ENCODE results near the gene MOXD1.

Gene MOXD1

GRCh38 chr6:132423839-132424238 is 22.6 kb upstream of the MOXD1 start:
- no peak overlapping the region for H3K9ac ChIP-seq (ENCODE audit: insufficient read length, low read depth)
- no peaks in the 10 kb centered on the region for H3K9me3 ChIP-seq (ENCODE audit: insufficient read depth, low read length)
- no peaks in the 10 kb centered on the region for H3K27me3 ChIP-seq (ENCODE audit: insufficient read depth, insufficient read length)
- no peak for DNase-seq (ENCODE audit: low read depth, low spot score)
- H3K4me1 ChIP-seq (ENCODE audit: insufficient read depth, insufficient read length): no peaks in the 10 kb centered on the region
- H3K36me3 ChIP-seq (ENCODE audit: insufficient read depth, insufficient read length, low read length): no peaks in the 10 kb centered on the region
- TF ChIP-seq SUZ12 (IDR thresholded peaks at IDR 0.05; ENCODE audit: extremely low read depth, insufficient read depth, insufficient read length) (no peak), ZNF274 (IDR thresholded peaks at IDR 0.05; ENCODE audit: low read depth, low read length) (no peak), YY1 (IDR thresholded peaks at IDR 0.05; ENCODE audit: insufficient read depth, insufficient read length) (no peak)
- H3K4me3 ChIP-seq (ENCODE audit: insufficient read length, low read depth): no peak overlapping the region

GRCh38 chr6:132418235-132418965 is 17.1 kb upstream of the MOXD1 start:
- DNase-seq (ENCODE audit: low read depth, low spot score): no peak
- Histone ChIP-seq H3K4me3 (ENCODE audit: insufficient read length, low read depth) (no peak overlapping the region), H3K27me3 (ENCODE audit: insufficient read depth, insufficient read length) (no peaks in the 10 kb centered on the region), H3K36me3 (ENCODE audit: insufficient read depth, insufficient read length, low read length) (no peaks in the 10 kb centered on the region), H3K9me3 (ENCODE audit: insufficient read depth, low read length) (peaks cover 14% of the 10 kb centered on the region), H3K4me1 (ENCODE audit: insufficient read depth, insufficient read length) (no peaks in the 10 kb centered on the region), H3K9ac (ENCODE audit: insufficient read length, low read depth) (no peak overlapping the region)
- TF ChIP-seq YY1 (IDR thresholded peaks at IDR 0.05; ENCODE audit: insufficient read depth, insufficient read length) (no peak), ZNF274 (IDR thresholded peaks at IDR 0.05; ENCODE audit: low read depth, low read length) (no peak), SUZ12 (IDR thresholded peaks at IDR 0.05; ENCODE audit: extremely low read depth, insufficient read depth, insufficient read length) (no peak)

- no peak for DNase-seq (ENCODE audit: low read depth, low spot score)
- Histone ChIP-seq H3K27me3 (ENCODE audit: insufficient read depth, insufficient read length) (no peaks in the 10 kb centered on the region), H3K4me1 (ENCODE audit: insufficient read depth, insufficient read length) (no peaks in the 10 kb centered on the region), H3K9me3 (ENCODE audit: insufficient read depth, low read length) (peaks cover 14% of the 10 kb centered on the region), H3K4me3 (ENCODE audit: insufficient read length, low read depth) (no peak overlapping the region), H3K36me3 (ENCODE audit: insufficient read depth, insufficient read length, low read length) (no peaks in the 10 kb centered on the region), H3K9ac (ENCODE audit: insufficient read length, low read depth) (no peak overlapping the region)
- TF ChIP-seq YY1 (IDR thresholded peaks at IDR 0.05; ENCODE audit: insufficient read depth, insufficient read length) (no peak), SUZ12 (IDR thresholded peaks at IDR 0.05; ENCODE audit: extremely low read depth, insufficient read depth, insufficient read length) (no peak), ZNF274 (IDR thresholded peaks at IDR 0.05; ENCODE audit: low read depth, low read length) (no peak)
These were observed 13.5 kb upstream of the MOXD1 start for GRCh38 chr6:132414761-132415160.

GRCh38 chr6:132414322-132414721 is 13.0 kb upstream of the MOXD1 start:
- no peak for DNase-seq (ENCODE audit: low read depth, low spot score)
- H3K27me3 ChIP-seq (ENCODE audit: insufficient read depth, insufficient read length): no peaks in the 10 kb centered on the region
- H3K36me3 ChIP-seq (ENCODE audit: insufficient read depth, insufficient read length, low read length): no peaks in the 10 kb centered on the region
- peaks cover 14% of the 10 kb centered on the region for H3K9me3 ChIP-seq (ENCODE audit: insufficient read depth, low read length)
- no peak overlapping the region for H3K4me3 ChIP-seq (ENCODE audit: insufficient read length, low read depth)
- H3K9ac ChIP-seq (ENCODE audit: insufficient read length, low read depth): no peak overlapping the region
- no peaks in the 10 kb centered on the region for H3K4me1 ChIP-seq (ENCODE audit: insufficient read depth, insufficient read length)
- no peak for TF ChIP-seq SUZ12 (IDR thresholded peaks at IDR 0.05; ENCODE audit: extremely low read depth, insufficient read depth, insufficient read length)
- TF ChIP-seq ZNF274 (IDR thresholded peaks at IDR 0.05; ENCODE audit: low read depth, low read length): no peak
- TF ChIP-seq YY1 (IDR thresholded peaks at IDR 0.05; ENCODE audit: insufficient read depth, insufficient read length): no peak

GRCh38 chr6:132413499-132413802 is 12.2 kb upstream of the MOXD1 start:
- no peak for TF ChIP-seq SUZ12 (IDR thresholded peaks at IDR 0.05; ENCODE audit: extremely low read depth, insufficient read depth, insufficient read length)
- TF ChIP-seq ZNF274 (IDR thresholded peaks at IDR 0.05; ENCODE audit: low read depth, low read length): no peak
- no peak for TF ChIP-seq YY1 (IDR thresholded peaks at IDR 0.05; ENCODE audit: insufficient read depth, insufficient read length)
- Histone ChIP-seq H3K4me3 (ENCODE audit: insufficient read length, low read depth) (no peak overlapping the region), H3K36me3 (ENCODE audit: insufficient read depth, insufficient read length, low read length) (no peaks in the 10 kb centered on the region), H3K27me3 (ENCODE audit: insufficient read depth, insufficient read length) (no peaks in the 10 kb centered on the region), H3K4me1 (ENCODE audit: insufficient read depth, insufficient read length) (no peaks in the 10 kb centered on the region), H3K9ac (ENCODE audit: insufficient read length, low read depth) (no peak overlapping the region), H3K9me3 (ENCODE audit: insufficient read depth, low read length) (peaks cover 14% of the 10 kb centered on the region)
- no peak for DNase-seq (ENCODE audit: low read depth, low spot score)

GRCh38 chr6:132412656-132413498 is 11.6 kb upstream of the MOXD1 start:
- no peak for TF ChIP-seq ZNF274 (IDR thresholded peaks at IDR 0.05; ENCODE audit: low read depth, low read length)
- TF ChIP-seq YY1 (IDR thresholded peaks at IDR 0.05; ENCODE audit: insufficient read depth, insufficient read length): no peak
- no peak for TF ChIP-seq SUZ12 (IDR thresholded peaks at IDR 0.05; ENCODE audit: extremely low read depth, insufficient read depth, insufficient read length)
- H3K4me1 ChIP-seq (ENCODE audit: insufficient read depth, insufficient read length): no peaks in the 10 kb centered on the region
- no peaks in the 10 kb centered on the region for H3K27me3 ChIP-seq (ENCODE audit: insufficient read depth, insufficient read length)
- no peak for DNase-seq (ENCODE audit: low read depth, low spot score)
- H3K4me3 ChIP-seq (ENCODE audit: insufficient read length, low read depth): no peak overlapping the region
- H3K9ac ChIP-seq (ENCODE audit: insufficient read length, low read depth): no peak overlapping the region
- no peaks in the 10 kb centered on the region for H3K36me3 ChIP-seq (ENCODE audit: insufficient read depth, insufficient read length, low read length)
- peaks cover 14% of the 10 kb centered on the region for H3K9me3 ChIP-seq (ENCODE audit: insufficient read depth, low read length)

- Histone ChIP-seq H3K4me1 (ENCODE audit: insufficient read depth, insufficient read length) (no peaks in the 10 kb centered on the region), H3K9me3 (ENCODE audit: insufficient read depth, low read length) (peaks cover 6% of the 10 kb centered on the region)
- DNase-seq (ENCODE audit: low read depth, low spot score): no peak
These were observed 10.0 kb upstream of the MOXD1 start for GRCh38 chr6:132411296-132411695.

More at GRCh38 chr6:132411296-132411695, 10.0 kb upstream of the MOXD1 start:
- TF ChIP-seq YY1 (IDR thresholded peaks at IDR 0.05; ENCODE audit: insufficient read depth, insufficient read length) (no peak), SUZ12 (IDR thresholded peaks at IDR 0.05; ENCODE audit: extremely low read depth, insufficient read depth, insufficient read length) (no peak), ZNF274 (IDR thresholded peaks at IDR 0.05; ENCODE audit: low read depth, low read length) (no peak)
- H3K4me3 ChIP-seq (ENCODE audit: insufficient read length, low read depth): no peak overlapping the region
- H3K27me3 ChIP-seq (ENCODE audit: insufficient read depth, insufficient read length): no peaks in the 10 kb centered on the region
- no peaks in the 10 kb centered on the region for H3K36me3 ChIP-seq (ENCODE audit: insufficient read depth, insufficient read length, low read length)
- H3K9ac ChIP-seq (ENCODE audit: insufficient read length, low read depth): no peak overlapping the region

Data from NT2/D1 (cell line).